NCI-H2171 (cell line): Measurements from ENCODE around the gene CERS1.
"Not testable (repeated sequence)": the region's sequence is repeated elsewhere in the genome, so short reads cannot be mapped to it uniquely, and the experiment has no call there.

ENCODE experiments used
- DNase-seq: peaks from one replicate; lab custom pipeline; 2025; lab: John Stamatoyannopoulos, UW

CERS1 gene

GRCh38 chr19:18919086-18919899 lies 23.3 kb upstream of the CERS1 start, which contains the start of the genes COPE and DDX49:
Gene COPE, minus strand, starts transcription at chr19:18919387. Its CDS starts 39 bp downstream, at chr19:18919348.
Gene DDX49, plus strand, starts transcription at chr19:18919715. Its CDS starts 27 bp downstream, at chr19:18919742.
- DNase-seq: peak; percentile 99

- DNase-seq: not testable (repeated sequence)
Observed at GRCh38 chr19:18917593-18917992, 21.6 kb upstream of the CERS1 start.

- DNase-seq: peak; percentile 34
Observed at GRCh38 chr19:18915639-18916038, 19.7 kb upstream of the CERS1 start.

GRCh38 chr19:18913466-18913865 lies 17.5 kb upstream of the CERS1 start:
- DNase-seq: no peak

- DNase-seq: no peak
Observed at GRCh38 chr19:18912933-18913332, 17.0 kb upstream of the CERS1 start.

GRCh38 chr19:18910801-18911436 lies 15.0 kb upstream of the CERS1 start:
- no peak for DNase-seq

GRCh38 chr19:18910010-18910409 lies 14.1 kb upstream of the CERS1 start:
- no peak for DNase-seq

GRCh38 chr19:18908917-18909619 lies 13.1 kb upstream of the CERS1 start:
- DNase-seq: no peak

- no peak for DNase-seq
Observed at GRCh38 chr19:18906605-18907519, 10.9 kb upstream of the CERS1 start.

GRCh38 chr19:18905513-18906236 lies 9.7 kb upstream of the CERS1 start:
- no peak for DNase-seq

GRCh38 chr19:18905058-18905456 lies 9.1 kb upstream of the CERS1 start:
- no peak for DNase-seq

GRCh38 chr19:18904334-18905057 lies 8.5 kb upstream of the CERS1 start:
- no peak for DNase-seq

GRCh38 chr19:18903156-18904037 lies 7.4 kb upstream of the CERS1 start:
- DNase-seq: no peak

- not testable (repeated sequence) for DNase-seq
Observed at GRCh38 chr19:18902519-18902918, 6.6 kb upstream of the CERS1 start.

GRCh38 chr19:18901491-18901890 lies 5.5 kb upstream of the CERS1 start:
- DNase-seq: no peak

GRCh38 chr19:18900700-18901481 lies 4.9 kb upstream of the CERS1 start:
- DNase-seq: no peak

GRCh38 chr19:18899624-18900560 lies 3.9 kb upstream of the CERS1 start:
- DNase-seq: no peak
